Cortex of kidney (tissue), 1 donor: ENCODE measurements around the gene DNAH11.

Experiments used
- DNase-seq: peaks from one replicate; lab custom pipeline; 2025; lab: John Stamatoyannopoulos, UW

DNAH11 gene

GRCh38 chr7:21886396-21886795 is 343.6 kb downstream of the DNAH11 start:
- DNase-seq: no peak

DNA sequence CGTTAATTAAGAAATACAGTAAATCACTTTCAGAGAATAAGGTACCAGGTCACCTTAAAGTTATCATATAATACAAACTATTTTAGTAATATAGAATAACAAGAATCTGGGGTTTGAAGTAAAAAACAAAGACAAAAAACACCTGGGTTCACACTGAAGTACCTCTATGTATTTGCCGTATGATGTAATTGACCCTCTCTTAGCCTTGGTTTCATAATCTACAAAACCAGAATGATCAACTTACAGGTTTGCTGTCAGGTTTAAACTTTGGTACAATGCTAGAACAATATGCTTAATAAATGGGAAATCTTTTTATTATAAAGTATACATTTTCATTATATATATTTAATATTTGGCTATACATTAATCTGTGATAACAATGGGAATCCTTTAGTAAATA is 344.5 kb downstream of the DNAH11 start:
- no peak for DNase-seq

DNA sequence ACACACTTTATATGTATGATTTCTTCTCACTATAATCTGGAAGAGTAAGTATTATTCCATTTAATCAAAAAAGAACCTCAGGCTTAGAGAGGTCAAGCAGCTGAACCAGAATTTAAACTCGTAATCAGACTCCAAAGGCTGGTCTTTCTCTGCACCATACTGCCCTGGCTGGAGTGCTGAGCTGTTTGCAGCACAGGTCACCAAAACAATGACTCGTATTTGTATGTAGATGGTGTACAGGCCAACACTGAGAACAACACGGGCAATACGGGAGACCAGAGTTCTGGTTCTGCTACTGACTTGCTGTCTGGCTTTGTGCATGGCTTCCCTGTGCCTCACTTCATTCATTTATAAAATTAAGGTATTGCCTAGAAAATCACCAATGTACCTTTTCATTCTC is 344.9 kb downstream of the DNAH11 start:
- DNase-seq: no peak

GRCh38 chr7:21891291-21891690 is 348.5 kb downstream of the DNAH11 start:
- no peak for DNase-seq

- no peak for DNase-seq
These were observed 350.6 kb downstream of the DNAH11 start for GRCh38 chr7:21893401-21893800.

GRCh38 chr7:21898265-21898930 is 355.6 kb downstream of the DNAH11 start:
- no peak for DNase-seq

- no peak for DNase-seq
These were observed 359.4 kb downstream of the DNAH11 start for GRCh38 chr7:21902240-21902639.

DNA sequence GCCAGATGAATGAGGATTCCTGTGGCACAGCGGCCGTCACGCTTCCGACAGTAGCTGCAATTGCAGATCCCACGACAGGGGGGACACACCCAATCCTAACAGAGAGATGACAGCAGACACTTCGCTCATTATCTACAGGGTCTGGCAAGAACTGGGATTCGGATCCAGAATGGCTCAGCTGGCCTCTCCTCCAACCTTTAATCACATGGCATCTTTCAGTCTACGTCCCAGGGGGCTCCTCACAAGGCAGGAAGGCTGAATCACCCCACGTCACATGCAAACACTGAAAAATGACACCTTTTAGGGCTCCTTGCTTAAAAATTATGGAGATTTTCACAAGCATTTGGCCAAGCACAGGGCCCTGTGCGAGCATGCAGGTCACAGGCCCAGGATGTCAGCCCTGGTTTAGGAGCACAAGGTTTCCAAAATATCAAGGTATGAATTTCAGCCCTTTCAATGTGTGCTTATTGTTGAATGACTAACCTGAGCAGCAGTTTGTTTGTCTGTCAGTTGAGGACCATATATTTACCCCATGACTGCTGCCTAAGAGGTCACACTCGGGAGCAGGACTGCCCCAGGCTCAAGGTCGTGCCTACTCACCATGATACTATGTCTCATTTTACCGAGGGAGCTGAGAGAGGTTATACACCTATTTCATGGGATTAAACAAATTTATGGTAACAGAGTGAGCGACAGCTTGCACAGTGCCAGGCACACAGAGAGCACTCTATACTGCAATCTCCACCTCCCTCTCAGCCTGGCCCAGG is 360.4 kb downstream of the DNAH11 start:
- DNase-seq: no peak

- DNase-seq: no peak
These were observed 365.9 kb downstream of the DNAH11 start for GRCh38 chr7:21908746-21909145.

GRCh38 chr7:21910253-21910652 is 367.4 kb downstream of the DNAH11 start:
- DNase-seq: no peak

DNA sequence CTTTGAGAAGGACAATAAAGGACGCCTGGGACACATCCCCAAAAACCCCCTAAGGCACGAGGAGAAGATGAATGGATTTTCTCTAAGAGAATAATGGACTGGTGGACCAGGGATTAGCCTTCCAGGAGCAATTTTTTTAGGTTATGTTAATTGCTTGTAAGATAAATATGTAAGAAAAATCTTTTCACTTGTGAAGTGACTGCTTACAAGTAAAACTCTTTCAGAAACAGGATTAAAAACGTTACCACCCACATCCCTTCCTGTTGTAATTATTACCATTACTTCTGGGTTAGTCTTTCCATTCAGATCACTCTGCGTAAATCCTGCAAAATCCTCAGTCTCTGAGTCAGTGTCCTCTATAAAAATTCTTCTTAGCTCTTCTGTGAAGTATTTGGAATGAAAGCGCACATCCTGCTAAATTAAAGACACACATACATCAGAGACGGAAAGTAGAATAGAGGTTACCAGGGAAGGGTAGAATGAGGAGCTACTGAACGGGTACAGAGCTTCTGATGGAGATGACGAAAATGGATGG is 368.6 kb downstream of the DNAH11 start:
- DNase-seq: no peak

DNA sequence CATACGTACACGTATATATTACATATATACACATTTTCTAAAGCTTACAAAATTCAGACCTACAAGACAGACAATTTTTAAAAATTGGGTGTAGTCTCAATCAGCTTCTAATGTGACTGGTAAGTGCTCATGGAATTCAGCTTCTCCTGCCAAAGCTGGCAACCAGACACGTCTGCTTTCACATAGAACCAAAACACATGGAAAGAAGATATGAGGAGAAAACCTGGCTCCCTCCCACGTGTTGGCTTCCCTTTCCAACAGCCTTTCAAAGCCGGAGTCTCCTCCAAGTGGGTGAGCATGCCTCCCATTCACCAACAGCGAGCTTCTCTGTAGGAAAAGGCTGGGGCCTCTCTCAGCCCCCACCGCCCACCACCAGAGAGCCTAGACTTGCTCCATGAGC is 369.5 kb downstream of the DNAH11 start:
- DNase-seq: no peak

DNA sequence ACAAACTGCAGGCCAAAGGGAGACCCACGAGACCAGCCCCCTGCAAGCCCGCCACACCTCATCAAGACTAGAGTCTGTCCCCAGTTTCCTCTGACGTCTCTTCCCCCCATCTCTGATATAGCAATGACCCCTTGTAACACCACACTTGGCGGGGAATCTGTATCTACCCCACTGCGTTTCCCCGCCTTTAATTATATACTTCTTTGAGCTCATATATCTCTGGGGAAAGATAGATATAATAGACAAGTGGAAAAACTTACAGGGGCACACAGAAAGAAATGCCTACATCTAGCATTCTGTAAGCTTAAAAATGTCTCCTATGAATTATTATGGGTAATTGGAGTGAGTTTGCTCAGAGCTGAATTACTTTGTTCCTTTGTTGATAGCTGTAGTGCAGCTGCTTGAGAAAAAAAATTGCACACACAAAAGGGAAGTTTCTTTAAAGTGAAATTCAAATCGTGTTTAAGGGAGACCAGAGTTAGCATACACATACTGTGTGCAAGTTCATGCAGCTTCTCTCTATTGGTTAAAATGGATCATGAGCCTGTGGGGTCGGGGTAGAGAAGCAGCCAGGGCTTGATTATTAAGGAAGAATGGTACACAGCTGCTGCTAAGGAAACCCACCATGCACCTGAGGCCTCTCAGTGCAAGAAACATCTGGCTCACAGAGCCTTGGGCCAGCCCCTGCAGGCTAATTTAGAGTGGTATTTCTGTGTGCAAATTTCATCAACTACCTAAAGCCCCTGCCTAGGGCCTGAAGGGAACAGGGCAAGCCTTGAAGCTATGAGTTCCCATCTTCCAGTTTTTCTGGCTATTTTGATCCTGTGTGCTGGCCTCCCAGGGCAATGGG is 370.3 kb downstream of the DNAH11 start:
- DNase-seq: no peak

GRCh38 chr7:21914671-21915070 is 371.8 kb downstream of the DNAH11 start:
- DNase-seq: no peak

- no peak for DNase-seq
These were observed 372.3 kb downstream of the DNAH11 start for GRCh38 chr7:21915140-21915539.

GRCh38 chr7:21916176-21916575 is 373.3 kb downstream of the DNAH11 start:
- DNase-seq: no peak

- no peak for DNase-seq
These were observed 373.8 kb downstream of the DNAH11 start for GRCh38 chr7:21916629-21917028.

DNA sequence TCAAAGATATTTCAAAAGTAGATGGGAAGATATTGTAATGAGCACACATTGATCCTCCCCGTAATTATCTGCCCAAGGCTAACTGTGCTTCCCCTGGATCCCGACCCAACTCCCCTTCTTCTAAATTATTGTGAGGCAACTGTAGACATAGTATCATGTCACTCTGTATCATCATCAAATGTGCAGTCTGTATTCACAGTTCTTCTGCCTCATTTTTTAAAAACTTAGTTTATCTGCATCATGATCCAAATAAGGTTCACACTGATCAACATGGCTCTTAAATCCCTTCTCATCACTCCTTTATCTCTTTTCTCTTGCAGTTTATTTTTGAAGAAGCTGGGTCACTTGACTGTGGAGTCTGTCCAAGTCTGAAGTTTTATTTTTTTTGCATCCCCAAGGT is 375.4 kb downstream of the DNAH11 start:
- no peak for DNase-seq

- DNase-seq: no peak
These were observed 378.1 kb downstream of the DNAH11 start for GRCh38 chr7:21920936-21921335.

GRCh38 chr7:21922605-21923004 is 379.8 kb downstream of the DNAH11 start:
- no peak for DNase-seq

GRCh38 chr7:21923658-21924057 is 380.8 kb downstream of the DNAH11 start:
- no peak for DNase-seq

GRCh38 chr7:21926448-21926847 is 383.6 kb downstream of the DNAH11 start:
- DNase-seq: no peak

DNA sequence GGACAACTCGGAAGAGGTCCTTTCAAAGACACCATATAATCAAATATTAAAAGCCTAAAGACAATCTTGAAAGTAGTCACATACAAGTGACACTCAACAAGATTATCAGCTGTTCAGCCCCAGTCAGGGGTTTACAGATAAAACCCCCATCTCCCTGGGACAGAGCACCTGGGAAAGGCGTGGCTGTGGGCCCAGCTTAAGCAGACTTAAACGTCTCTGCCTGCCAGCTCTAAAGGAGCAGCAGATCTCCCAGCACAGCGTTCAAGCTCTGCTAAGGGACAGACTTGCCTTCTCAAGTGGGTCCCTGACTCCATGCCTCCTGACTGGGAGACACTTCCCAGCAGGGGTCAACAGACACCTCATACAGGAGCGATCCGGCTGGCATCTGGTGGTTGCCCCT is 384.9 kb downstream of the DNAH11 start:
- no peak for DNase-seq
